CD4-positive, alpha-beta T cell (primary cell): ENCODE measurements around the gene ATP5PD. TPM values are rescaled to one million over a fixed set of nuclear protein-coding genes. Genes with fewer than 3 reads are reported as not detected.
"Not testable (repeated sequence)": the region's sequence is repeated elsewhere in the genome, so short reads cannot be mapped to it uniquely, and the experiment has no call there.

Experiments used
- ATAC-seq: fragments of 200-7000 bp; cut with Tn5 transposase; one replicate; pipeline ENCODE4 v1.10.0; 2022; ENCODE audit warnings: mild to moderate bottlenecking; ENCODE audit not compliant: poor library complexity
- CTCF ChIA-PET: fragments of 350-600 bp; sonication (Branson Sonifier 250); formaldehyde crosslinking; loops from one replicate; lab custom pipeline; 2021; ENCODE audit warnings: antibody characterized with exemption, inconsistent platforms; lab: Charles Lee
- POLR2A ChIA-PET: fragments of 350-600 bp; sonication (Branson Sonifier 250); formaldehyde crosslinking; loops from one replicate; lab custom pipeline; 2021; ENCODE audit warnings: antibody characterized with exemption, inconsistent platforms; lab: Charles Lee
- DNase-seq, 14 experiments: peaks; one replicate each; pipeline ENCODE4 v3.0.0-alpha.2; 2013 to 2020; ENCODE audit warnings: mixed read lengths in 2 of 14
- H3K27ac ChIP-seq, 2 donors: one replicate each; pipeline versions ENCODE4 v1.5.1 to v1.7.0; 2013; ENCODE audit warnings: low read length in 2 of 2, low read depth in 1 of 2, mild to moderate bottlenecking in 1 of 2
- H3K27me3 ChIP-seq, 2 experiments: 1 replicate in 1 of 2; 2 replicates in 1 of 2; pipeline versions ENCODE4 v1.6.1 to v1.7.0; 2013; ENCODE audit warnings: low read length in 2 of 2, control low read depth in 1 of 2, mild to moderate bottlenecking in 1 of 2, moderate library complexity in 1 of 2; ENCODE audit not compliant: insufficient read depth in 2 of 2, control insufficient read depth in 1 of 2
- H3K36me3 ChIP-seq: one replicate; pipeline ENCODE4 v1.6.1; 2013; ENCODE audit warnings: low read length, control low read depth; ENCODE audit not compliant: insufficient read depth
- H3K4me1 ChIP-seq: one replicate; pipeline ENCODE4 v1.6.1; 2013; ENCODE audit warnings: low read length, control low read depth; ENCODE audit not compliant: insufficient read depth
- H3K4me3 ChIP-seq: one replicate; pipeline ENCODE4 v1.5.1; 2013; ENCODE audit warnings: mild to moderate bottlenecking, low read length, moderate library complexity
- H3K9me3 ChIP-seq, 2 experiments: 1 replicate in 1 of 2; 2 replicates in 1 of 2; pipeline versions ENCODE4 v1.6.1 to v1.7.0; 2013; ENCODE audit warnings: low read length in 2 of 2, mild to moderate bottlenecking in 2 of 2, control low read depth in 1 of 2, moderate library complexity in 1 of 2; ENCODE audit not compliant: control insufficient read depth in 1 of 2, insufficient read depth in 1 of 2
- H3K27ac Mint-ChIP-seq: one replicate; pipeline ENCODE4 v1.8.0; 2020; ENCODE audit warnings: mixed read lengths
- H3K27me3 Mint-ChIP-seq: one replicate; pipeline ENCODE4 v1.8.0; 2021; ENCODE audit warnings: mixed read lengths
- H3K36me3 Mint-ChIP-seq: one replicate; pipeline ENCODE4 v1.8.0; 2021; ENCODE audit warnings: low read depth, mixed read lengths
- H3K4me1 Mint-ChIP-seq: one replicate; pipeline ENCODE4 v1.8.0; 2021; ENCODE audit warnings: low read depth, mixed read lengths
- H3K4me3 Mint-ChIP-seq: one replicate; pipeline ENCODE4 v1.8.0; 2020; ENCODE audit warnings: mild to moderate bottlenecking, mixed read lengths
- H3K9me3 Mint-ChIP-seq: one replicate; pipeline ENCODE4 v1.8.0; 2020; ENCODE audit warnings: mixed read lengths
- intact Hi-C, 2 experiments: fragments of 100-400 bp; cut with DNase I in 1 of 2; cut with micrococcal nuclease in 1 of 2; formaldehyde crosslinking; loops; one replicate each; pipeline versions ENCODE4 v1.15.1 to v1.9.0; 2023 to 2025; cut with DNase I, micrococcal nuclease
- total RNA-seq, 174 experiments: library from RNA in 2 of 174; stranded (reverse) in 2 of 174; gene quantifications; one replicate each; pipeline ENCODE4 v1.2.3 and lab custom pipeline; 2021 to 2026
- TF ChIP-seq, protein P1 (sequence below): fragments of 200-600 bp; IDR thresholded peaks from one replicate; pipeline ENCODE4 v1.8.0; 2022; ENCODE audit warnings: antibody characterized with exemption, mild to moderate bottlenecking

Gene ATP5PD
- total RNA-seq, 2 experiments from 2014 or later: 98.5 to 112 TPM

DNA sequence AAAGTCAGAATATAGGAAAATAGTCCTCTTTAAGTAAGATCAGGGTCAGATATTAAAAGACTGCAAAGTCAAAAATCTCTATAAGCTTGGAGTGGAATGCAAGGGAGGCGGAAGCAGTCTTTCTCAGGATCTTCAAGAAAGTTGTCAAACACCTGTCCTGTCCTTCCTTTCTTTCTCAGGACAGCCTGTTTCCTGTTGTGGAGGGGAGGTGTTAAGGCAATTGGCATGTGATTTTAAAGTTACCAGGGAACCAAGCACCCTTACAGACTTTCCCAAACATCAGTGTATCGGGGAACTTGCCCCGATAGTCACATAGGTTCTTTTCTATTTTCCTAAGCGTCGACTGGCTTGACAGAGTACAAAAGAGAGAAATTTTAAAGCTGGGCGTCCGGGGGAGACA is 2.1 kb downstream of the ATP5PD start:
- Histone ChIP-seq H3K36me3 (peaks cover 29% of the 10 kb centered on the region), H3K9me3 (no peaks in the 10 kb centered on the region), H3K4me3 (no peak overlapping the region), H3K27me3 (no peaks in the 10 kb centered on the region), H3K4me1 (peaks cover 20% of the 10 kb centered on the region), H3K27ac (no peak overlapping the region)
- no peaks in the 10 kb centered on the region for H3K27me3 Mint-ChIP-seq
- no peak for ATAC-seq
- H3K4me1 Mint-ChIP-seq: peaks cover 47% of the 10 kb centered on the region
- POLR2A ChIA-PET: no interaction called here
- peak overlapping the region; percentile 42 for H3K27ac Mint-ChIP-seq
- peaks cover 58% of the 10 kb centered on the region for H3K36me3 Mint-ChIP-seq
- CTCF ChIA-PET: no interaction called here
- DNase-seq: no peak
- peak overlapping the region; percentile 66 for H3K4me3 Mint-ChIP-seq
- intact Hi-C loops: loop anchor here (5.0 kb wide), 3 partner anchors 62 to 138 kb away; partner anchors contain the start of gene SUMO2 (in 1 of the 2)
- TF ChIP-seq, protein P1, sequence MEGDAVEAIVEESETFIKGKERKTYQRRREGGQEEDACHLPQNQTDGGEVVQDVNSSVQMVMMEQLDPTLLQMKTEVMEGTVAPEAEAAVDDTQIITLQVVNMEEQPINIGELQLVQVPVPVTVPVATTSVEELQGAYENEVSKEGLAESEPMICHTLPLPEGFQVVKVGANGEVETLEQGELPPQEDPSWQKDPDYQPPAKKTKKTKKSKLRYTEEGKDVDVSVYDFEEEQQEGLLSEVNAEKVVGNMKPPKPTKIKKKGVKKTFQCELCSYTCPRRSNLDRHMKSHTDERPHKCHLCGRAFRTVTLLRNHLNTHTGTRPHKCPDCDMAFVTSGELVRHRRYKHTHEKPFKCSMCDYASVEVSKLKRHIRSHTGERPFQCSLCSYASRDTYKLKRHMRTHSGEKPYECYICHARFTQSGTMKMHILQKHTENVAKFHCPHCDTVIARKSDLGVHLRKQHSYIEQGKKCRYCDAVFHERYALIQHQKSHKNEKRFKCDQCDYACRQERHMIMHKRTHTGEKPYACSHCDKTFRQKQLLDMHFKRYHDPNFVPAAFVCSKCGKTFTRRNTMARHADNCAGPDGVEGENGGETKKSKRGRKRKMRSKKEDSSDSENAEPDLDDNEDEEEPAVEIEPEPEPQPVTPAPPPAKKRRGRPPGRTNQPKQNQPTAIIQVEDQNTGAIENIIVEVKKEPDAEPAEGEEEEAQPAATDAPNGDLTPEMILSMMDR: no peak
- H3K9me3 Mint-ChIP-seq: no peaks in the 10 kb centered on the region

- H3K4me1 Mint-ChIP-seq: peaks cover 38% of the 10 kb centered on the region
- H3K4me3 ChIP-seq, H3K9me3 Mint-ChIP-seq, POLR2A ChIA-PET, H3K27ac Mint-ChIP-seq, H3K9me3 ChIP-seq, CTCF ChIA-PET, H3K27ac ChIP-seq, DNase-seq, intact Hi-C loops, H3K27me3 Mint-ChIP-seq, H3K27me3 ChIP-seq, ATAC-seq: not testable (repeated sequence)
- peak overlapping the region; percentile 15 for H3K4me3 Mint-ChIP-seq
- peaks cover 20% of the 10 kb centered on the region for H3K4me1 ChIP-seq
- H3K36me3 ChIP-seq: peaks cover 35% of the 10 kb centered on the region
- H3K36me3 Mint-ChIP-seq: peaks cover 58% of the 10 kb centered on the region
These were observed 3.0 kb downstream of the ATP5PD start for GRCh38 chr17:75043789-75044188.

DNA sequence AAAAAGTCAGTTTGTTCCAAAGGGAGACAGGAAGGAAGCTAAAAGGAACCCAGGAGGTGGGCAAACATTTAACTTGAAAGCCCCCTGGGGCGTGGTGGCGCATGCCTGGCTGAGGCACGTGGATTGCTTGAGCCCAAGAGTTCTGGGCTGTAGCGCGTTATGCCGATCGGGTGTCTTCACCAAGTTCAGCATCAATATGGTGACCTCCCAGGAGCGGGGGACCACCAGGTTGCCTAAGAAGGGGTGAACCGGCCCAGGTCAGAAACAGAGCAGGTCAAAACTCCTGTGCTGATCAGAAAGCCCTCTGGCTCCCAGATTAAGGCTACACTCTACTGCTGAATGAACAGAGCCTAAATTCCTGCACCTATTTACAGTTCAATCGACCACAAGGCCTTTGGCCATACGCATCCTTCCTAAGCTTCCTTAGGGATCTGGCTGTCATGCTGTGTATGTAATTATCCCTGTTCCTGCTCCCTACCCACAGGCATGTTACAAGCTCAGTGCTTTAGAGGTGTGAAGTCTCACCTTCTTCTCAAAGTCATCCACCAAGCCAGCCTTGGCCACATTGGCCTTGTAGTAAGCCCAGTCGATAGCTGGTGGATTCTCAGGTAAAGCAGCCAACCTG is 5.0 kb downstream of the ATP5PD start:
- Mint-ChIP-seq H3K4me1 (peaks cover 34% of the 10 kb centered on the region), H3K36me3 (peaks cover 57% of the 10 kb centered on the region), H3K9me3 (no peaks in the 10 kb centered on the region), H3K27me3 (no peaks in the 10 kb centered on the region), H3K27ac (peak overlapping the region; percentile 13), H3K4me3 (no peak overlapping the region)
- POLR2A ChIA-PET: no interaction called here
- DNase-seq (no peak), ATAC-seq (no peak)
- Histone ChIP-seq H3K36me3 (peaks cover 41% of the 10 kb centered on the region), H3K27ac (no peak overlapping the region), H3K27me3 (no peaks in the 10 kb centered on the region), H3K4me1 (peaks cover 15% of the 10 kb centered on the region), H3K9me3 (no peaks in the 10 kb centered on the region), H3K4me3 (no peak overlapping the region)
- TF ChIP-seq, protein P1: no peak
- CTCF ChIA-PET: interaction anchor here (1.2 kb wide), 1 partner anchor 130 kb away, joined by 3 read pairs; no protein-coding TSS in a partner anchor
- intact Hi-C loops: no loop called here
